GM12878 (cell line): Measurements from ENCODE around the gene CDH4. TPM values are rescaled to one million over a fixed set of nuclear protein-coding genes. Genes with fewer than 3 reads are reported as not detected.

ENCODE experiments used
- ATAC-seq: fragments of 200-7000 bp; cut with Tn5 transposase; 3 replicates; pipeline ENCODE4 v1.9.1; 2020; ENCODE audit warnings: mild to moderate bottlenecking, moderate library complexity
- BruUV-seq: library from RNA; stranded (reverse); fragments of 400-500 nt; replicated peaks from 2 replicates; lab custom pipeline; 2021; lab: Mats Ljungman, UMichigan
- CTCF ChIA-PET: fragments of 300-600 bp; sonication (Branson Sonifier 250); formaldehyde crosslinking; extraction: SDS; loops from one replicate; lab custom pipeline; 2021; ENCODE audit warnings: inconsistent platforms; lab: Yijun Ruan, JAX
- POLR2A ChIA-PET: fragments of 350-600 bp; formaldehyde crosslinking; extraction: SDS; loops from one replicate; lab custom pipeline; 2021; ENCODE audit warnings: inconsistent platforms; lab: Charles Lee
- RAD21 ChIA-PET: fragments of 300-600 bp; sonication (Branson Sonifier 250); formaldehyde crosslinking; loops from one replicate; lab custom pipeline; 2023; ENCODE audit warnings: antibody characterized with exemption; ENCODE audit not compliant: unreplicated experiment; lab: Charles Lee
- SMC1A ChIA-PET: fragments of 300-600 bp; sonication (Branson Sonifier 250); formaldehyde crosslinking; loops from one replicate; lab custom pipeline; 2023; ENCODE audit not compliant: unreplicated experiment, uncharacterized antibody; lab: Charles Lee
- DNase-seq: peaks from one replicate; pipeline ENCODE4 v3.0.0-alpha.2; 2011; ENCODE audit warnings: low read depth, low spot score
- FAIRE-seq: peaks from 3 replicates; lab custom pipeline; 2011; peaks lifted over from hg19 to GRCh38; lab: Jason Lieb, UNC
- H2AFZ ChIP-seq: 2 replicates; pipeline ENCODE4 v1.6.0; 2011; ENCODE audit warnings: low read depth, low read length, control low read depth; ENCODE audit not compliant: control insufficient read depth
- H3K27ac ChIP-seq: 2 replicates; pipeline ENCODE4 v1.5.1; 2011; ENCODE audit warnings: control low read depth; ENCODE audit not compliant: control insufficient read depth, insufficient read depth
- H3K27me3 ChIP-seq, 2 experiments: replicated peaks in 1 of 2; 2 replicates each; pipeline versions ENCODE4 v1.6.0 to v1.6.1; 2011; ENCODE audit warnings: low read length in 1 of 2; ENCODE audit not compliant: control insufficient read depth in 2 of 2, insufficient read depth in 2 of 2
- H3K36me3 ChIP-seq, 2 experiments: 2 replicates each; pipeline ENCODE4 v1.5.1; 2011; ENCODE audit warnings: low read length in 1 of 2; ENCODE audit not compliant: control insufficient read depth in 2 of 2, insufficient read depth in 2 of 2
- H3K4me1 ChIP-seq: 2 replicates; pipeline ENCODE4 v1.6.1; 2011; ENCODE audit warnings: mild to moderate bottlenecking, low read length, moderate library complexity, mixed read lengths; ENCODE audit not compliant: control insufficient read depth, insufficient read depth
- H3K4me2 ChIP-seq: 2 replicates; pipeline ENCODE4 v1.6.0; 2011; ENCODE audit warnings: control low read depth; ENCODE audit not compliant: control insufficient read depth, insufficient read depth
- H3K4me3 ChIP-seq: fragments of 200-600 bp; sonication (generic); 2 replicates; pipeline ENCODE4 v1.5.1; 2016
- H3K79me2 ChIP-seq: 2 replicates; pipeline ENCODE4 v1.6.0; 2011; ENCODE audit warnings: low read length; ENCODE audit not compliant: control insufficient read depth, insufficient read depth
- H3K9ac ChIP-seq: 2 replicates; pipeline ENCODE4 v1.8.0; 2011; ENCODE audit warnings: low read length, control low read depth, mixed read lengths; ENCODE audit not compliant: control insufficient read depth, insufficient read depth
- H3K9me3 ChIP-seq: replicated peaks from 3 replicates; pipeline ENCODE4 v1.5.1; 2011; ENCODE audit warnings: mild to moderate bottlenecking, low read length; ENCODE audit not compliant: control insufficient read depth, insufficient read depth
- H4K20me1 ChIP-seq: 2 replicates; pipeline ENCODE4 v1.6.0; 2011; ENCODE audit not compliant: control insufficient read depth, insufficient read depth
- BACH1 ChIP-seq: fragments of 450-650 bp; IDR thresholded peaks from 2 replicates; pipeline ENCODE4 v1.6.1; 2017; ENCODE audit warnings: mild to moderate bottlenecking, borderline replicate concordance
- CUX1 ChIP-seq: IDR thresholded peaks from 2 replicates; pipeline ENCODE4 v1.6.1; 2012; ENCODE audit warnings: improper control_type of control experiment, low read depth, low read length; ENCODE audit not compliant: insufficient replicate concordance
- E2F4 ChIP-seq: IDR thresholded peaks from 2 replicates; pipeline ENCODE4 v1.6.1; 2012; ENCODE audit warnings: low read depth, low read length, improper control_type of control experiment
- ESRRA ChIP-seq: IDR thresholded peaks from 2 replicates; pipeline ENCODE4 v1.6.1; 2012; ENCODE audit warnings: mild to moderate bottlenecking, low read length, improper control_type of control experiment
- HCFC1 ChIP-seq: fragments of 150-350 bp; IDR thresholded peaks from 2 replicates; pipeline ENCODE4 v1.6.1; 2014; ENCODE audit warnings: low read length
- HDGF ChIP-seq: fragments of 450-650 bp; IDR thresholded peaks from 2 replicates; pipeline ENCODE4 v1.6.1; 2016; ENCODE audit warnings: antibody characterized with exemption
- KDM1A ChIP-seq: fragments of 200-600 bp; sonication (generic); IDR thresholded peaks from 2 replicates; pipeline ENCODE4 v1.6.1; 2016; ENCODE audit warnings: borderline replicate concordance
- LARP7 ChIP-seq: fragments of 450-650 bp; IDR thresholded peaks from 2 replicates; pipeline ENCODE4 v1.6.1; 2017; ENCODE audit warnings: mild to moderate bottlenecking
- MEF2B ChIP-seq: fragments of 450-650 bp; IDR thresholded peaks from 2 replicates; pipeline ENCODE4 v1.6.1; 2018; ENCODE audit warnings: mild to moderate bottlenecking, moderate library complexity; ENCODE audit not compliant: partially characterized antibody, poor library complexity, severe bottlenecking
- NFXL1 ChIP-seq: fragments of 450-650 bp; IDR thresholded peaks from 2 replicates; pipeline ENCODE4 v1.6.1; 2017; ENCODE audit warnings: antibody characterized with exemption, mild to moderate bottlenecking, borderline replicate concordance
- NFYB ChIP-seq: IDR thresholded peaks from 2 replicates; pipeline ENCODE4 v1.6.1; 2011; ENCODE audit warnings: low read depth, mild to moderate bottlenecking, low read length, improper control_type of control experiment, moderate library complexity; ENCODE audit not compliant: insufficient read depth
- RCOR1 ChIP-seq: conservative IDR thresholded peaks from 2 replicates; pipeline ENCODE4 v1.6.1; 2012; ENCODE audit warnings: low read depth, low read length, improper control_type of control experiment
- SP1 ChIP-seq: IDR thresholded peaks from one replicate; pipeline ENCODE4 v1.6.1; 2011; ENCODE audit warnings: low read depth, low read length
- TARDBP ChIP-seq: IDR thresholded peaks from 2 replicates; pipeline ENCODE4 v1.6.1; 2016; ENCODE audit warnings: borderline replicate concordance
- TBL1XR1 ChIP-seq: IDR thresholded peaks from 2 replicates; pipeline ENCODE4 v1.6.1; 2012; ENCODE audit warnings: low read depth, low read length, improper control_type of control experiment
- WGBS: methylation state at CpG from one replicate; pipeline ENCODE4 v1.1.6; 2016; ENCODE audit warnings: low lambda C conversion rate; ENCODE audit not compliant: insufficient replicate concordance, insufficient coverage; ENCODE audit errors: missing lambda C conversion rate; 5-methylcytosine and 5-hydroxymethylcytosine counted together
- in situ Hi-C: fragments of 300-500 bp; cut with MboI; formaldehyde crosslinking; loops from 9 replicates; pipeline ENCODE4 v1.14.3; 2018; ENCODE audit warnings: mixed read lengths
- intact Hi-C: fragments of 100-400 bp; cut with micrococcal nuclease; formaldehyde crosslinking; loops from one replicate; pipeline ENCODE4 v1.14.2; 2022; ENCODE audit not compliant: unreplicated experiment
- polyA plus RNA-seq, 11 experiments: library from polyadenylated mRNA; depleted of rRNA in 4 of 11; unstranded in 6 of 11; stranded (reverse) in 5 of 11; fragments of >200 nt; fragmentation: Nextera tagmentation in 4 of 11; fragmentation: Illumina TruSeq in 1 of 11; extraction: Ambion mirVana in 4 of 11; extraction: Trizol in 1 of 11; gene quantifications; 1 replicate in 1 of 11; 2 replicates in 10 of 11; pipeline versions ENCODE4 v1.2.1 to v1.2.3, GENCODE V29; 2011 to 2016; ENCODE audit warnings: inconsistent platforms in 2 of 11, missing spikeins in 2 of 11, low read depth in 1 of 11
- total RNA-seq, 4 experiments: library from RNA; depleted of rRNA in 3 of 4; stranded (reverse); fragments of >200 nt in 3 of 4; fragmentation: Illumina TruSeq in 1 of 4; extraction: Trizol in 1 of 4; gene quantifications; 2 replicates each; pipeline versions ENCODE4 v1.2.1 to v1.2.3, GENCODE V29; 2013 to 2021

The CDH4 gene
- total and polyA plus RNA-seq, 10 of the 15 experiments (the other 5 are each of a cell fraction or from before 2014, with no cell fraction given) = not detected

GRCh38 chr20:61655591-61655990, 403.5 kb downstream of the CDH4 start:
- intact Hi-C loops (no loop called here), in situ Hi-C loops (no loop called here)
- H3K9ac ChIP-seq = no peak overlapping the region
- no TSS peak for BruUV-seq
- no peaks in the 10 kb centered on the region for H3K4me1 ChIP-seq
- CTCF ChIA-PET = no interaction called here
- no peaks in the 10 kb centered on the region for H3K79me2 ChIP-seq
- H3K9me3 ChIP-seq = no peaks in the 10 kb centered on the region
- RAD21 ChIA-PET = no interaction called here
- TF ChIP-seq BACH1 (no peak), TARDBP (no peak), TBL1XR1 (no peak)
- SMC1A ChIA-PET = no interaction called here
- H4K20me1 ChIP-seq = no peaks in the 10 kb centered on the region
- no peak overlapping the region for H3K4me3 ChIP-seq
- ATAC-seq (no peak), FAIRE-seq (no peak), DNase-seq (no peak)
- H2AFZ ChIP-seq = no peak overlapping the region
- no peak overlapping the region for H3K27ac ChIP-seq
- H3K36me3 ChIP-seq = no peaks in the 10 kb centered on the region
- H3K4me2 ChIP-seq = no peak overlapping the region
- 11% methylated on average over 10 of the region's 10 CpGs for WGBS
- H3K27me3 ChIP-seq = no peaks in the 10 kb centered on the region
- POLR2A ChIA-PET = no interaction called here

GRCh38 chr20:61656198-61656597, 404.1 kb downstream of the CDH4 start:
- Histone ChIP-seq H2AFZ (no peak overlapping the region), H3K4me2 (no peak overlapping the region), H3K9ac (no peak overlapping the region), H3K4me3 (no peak overlapping the region), H3K27ac (no peak overlapping the region), H3K4me1 (no peaks in the 10 kb centered on the region), H3K36me3 (no peaks in the 10 kb centered on the region), H3K79me2 (no peaks in the 10 kb centered on the region), H4K20me1 (no peaks in the 10 kb centered on the region), H3K9me3 (no peaks in the 10 kb centered on the region), H3K27me3 (no peaks in the 10 kb centered on the region)
- FAIRE-seq (no peak), ATAC-seq (no peak), DNase-seq (no peak)
- ChIA-PET RAD21 (no interaction called here), POLR2A (no interaction called here), CTCF (no interaction called here), SMC1A (no interaction called here)
- no TSS peak for BruUV-seq
- intact Hi-C loops (no loop called here), in situ Hi-C loops (no loop called here)
- WGBS = 9% methylated on average over 19 of the region's 21 CpGs
- TF ChIP-seq HDGF (no peak), NFXL1 (no peak), SP1 (no peak), KDM1A (no peak), RCOR1 (no peak), NFYB (no peak), MEF2B (no peak), E2F4 (no peak), HCFC1 (no peak), ESRRA (no peak), LARP7 (no peak), CUX1 (no peak)
